Cardiac muscle cell (in vitro differentiated cells and primary cell): ENCODE data around the gene CMTM7. TPM values are rescaled to one million over a fixed set of nuclear protein-coding genes. Genes with fewer than 3 reads are reported as not detected.

Experiments used
- DNase-seq, 2 donors: peaks; one replicate each; pipeline versions ENCODE4 v3.0.0 to v3.0.0-alpha.2; 2010 to 2017; ENCODE audit warnings: low read depth in 1 of 2, low spot score in 1 of 2
- H3K27ac ChIP-seq: fragments of 200-600 bp; sonication (generic); 2 replicates; pipeline ENCODE4 v1.5.1; 2016
- H3K27me3 ChIP-seq: fragments of 200-600 bp; sonication (generic); 2 replicates; pipeline ENCODE4 v1.6.0; 2016; ENCODE audit warnings: control low read depth
- H3K36me3 ChIP-seq: fragments of 200-600 bp; sonication (generic); 2 replicates; pipeline ENCODE4 v1.5.1; 2016; ENCODE audit warnings: control low read depth
- H3K4me1 ChIP-seq: fragments of 200-600 bp; sonication (generic); 2 replicates; pipeline ENCODE4 v1.8.1; 2017; ENCODE audit warnings: low read depth, mild to moderate bottlenecking, mixed run types
- H3K4me3 ChIP-seq: fragments of 200-600 bp; sonication (generic); 2 replicates; pipeline ENCODE4 v1.5.1; 2016; ENCODE audit warnings: mild to moderate bottlenecking
- H3K9me3 ChIP-seq: fragments of 200-600 bp; sonication (generic); 2 replicates; pipeline ENCODE4 v1.5.1; 2017; ENCODE audit warnings: low read depth, mild to moderate bottlenecking, control low read depth
- polyA plus RNA-seq: library from polyadenylated mRNA; unstranded; fragments of >200 nt; fragmentation: Nextera tagmentation; extraction: Ambion mirVana; gene quantifications from 2 replicates; pipeline ENCODE4 v1.2.1, GENCODE V29; 2016
- total RNA-seq: library from RNA; depleted of rRNA; stranded (reverse); fragments of >200 nt; gene quantifications from 2 replicates; pipeline ENCODE4 v1.2.3, GENCODE V29; 2016
- TF ChIP-seq, protein P1 (sequence below): IDR thresholded peaks from 2 replicates; pipeline ENCODE4 v1.5.1; 2012; ENCODE audit warnings: low read depth, mild to moderate bottlenecking, low read length

Gene CMTM7
- total and polyA plus RNA-seq, 2 experiments from 2014 or later: 24.2 to 42.4 TPM

DNA sequence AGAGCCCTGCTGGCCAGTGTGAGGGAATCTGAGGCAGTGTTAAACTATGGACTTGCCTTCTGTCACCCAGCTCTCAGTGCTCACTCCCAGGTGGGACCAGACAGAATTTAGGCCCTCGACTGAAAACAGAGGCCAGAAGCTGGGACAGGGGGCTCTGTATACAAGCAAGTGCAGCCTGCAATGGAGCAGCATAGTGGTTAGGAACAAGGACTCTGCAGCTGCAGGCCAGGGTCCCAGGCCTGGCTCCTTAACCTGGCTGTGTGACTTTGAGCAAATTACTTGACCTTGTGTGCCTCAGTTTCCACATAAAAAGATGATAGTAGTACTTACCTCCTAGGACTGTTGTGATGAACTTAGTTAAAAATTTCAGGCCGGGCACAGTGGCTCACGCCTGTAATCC is 39.8 kb downstream of the CMTM7 start:
- DNase-seq: no peak
- Histone ChIP-seq H3K27ac (no peak overlapping the region), H3K4me3 (no peak overlapping the region), H3K27me3 (no peaks in the 10 kb centered on the region), H3K36me3 (no peaks in the 10 kb centered on the region), H3K9me3 (no peaks in the 10 kb centered on the region), H3K4me1 (peaks cover 10% of the 10 kb centered on the region)
- TF ChIP-seq, protein P1, sequence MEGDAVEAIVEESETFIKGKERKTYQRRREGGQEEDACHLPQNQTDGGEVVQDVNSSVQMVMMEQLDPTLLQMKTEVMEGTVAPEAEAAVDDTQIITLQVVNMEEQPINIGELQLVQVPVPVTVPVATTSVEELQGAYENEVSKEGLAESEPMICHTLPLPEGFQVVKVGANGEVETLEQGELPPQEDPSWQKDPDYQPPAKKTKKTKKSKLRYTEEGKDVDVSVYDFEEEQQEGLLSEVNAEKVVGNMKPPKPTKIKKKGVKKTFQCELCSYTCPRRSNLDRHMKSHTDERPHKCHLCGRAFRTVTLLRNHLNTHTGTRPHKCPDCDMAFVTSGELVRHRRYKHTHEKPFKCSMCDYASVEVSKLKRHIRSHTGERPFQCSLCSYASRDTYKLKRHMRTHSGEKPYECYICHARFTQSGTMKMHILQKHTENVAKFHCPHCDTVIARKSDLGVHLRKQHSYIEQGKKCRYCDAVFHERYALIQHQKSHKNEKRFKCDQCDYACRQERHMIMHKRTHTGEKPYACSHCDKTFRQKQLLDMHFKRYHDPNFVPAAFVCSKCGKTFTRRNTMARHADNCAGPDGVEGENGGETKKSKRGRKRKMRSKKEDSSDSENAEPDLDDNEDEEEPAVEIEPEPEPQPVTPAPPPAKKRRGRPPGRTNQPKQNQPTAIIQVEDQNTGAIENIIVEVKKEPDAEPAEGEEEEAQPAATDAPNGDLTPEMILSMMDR: no peak

DNA sequence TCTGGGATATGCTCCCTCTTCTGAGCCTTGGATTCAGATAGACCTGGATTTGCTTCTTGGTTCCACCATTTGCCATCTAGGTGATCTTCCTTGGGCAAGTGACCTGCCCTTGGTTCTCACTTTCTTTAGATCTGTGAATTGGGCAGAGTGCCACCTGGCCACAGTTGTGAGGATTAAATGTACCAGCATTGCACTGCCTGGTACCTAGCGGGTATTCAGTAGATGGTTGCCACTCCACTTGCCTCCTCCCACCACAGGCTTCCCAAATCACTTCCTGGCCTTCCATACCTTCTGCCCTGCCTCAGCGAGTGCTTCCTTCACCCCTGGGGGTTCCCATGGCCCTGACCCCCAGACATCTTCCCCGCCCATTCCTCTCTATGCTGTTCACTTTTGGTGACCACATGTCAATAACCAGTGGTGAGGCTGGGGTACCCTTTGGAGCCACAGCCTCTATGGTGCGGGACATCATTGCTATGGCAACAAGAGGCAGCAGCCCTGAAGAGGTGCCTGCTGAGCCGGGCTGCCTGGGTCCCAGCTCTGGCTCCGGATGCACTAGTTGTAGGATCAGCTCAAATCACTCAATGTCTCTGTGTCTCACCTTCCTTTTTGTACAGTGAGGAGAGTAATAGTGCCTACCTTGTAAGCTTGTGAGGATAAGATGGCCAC is 40.5 kb downstream of the CMTM7 start:
- H3K4me3 ChIP-seq: no peak overlapping the region
- peaks cover 12% of the 10 kb centered on the region for H3K4me1 ChIP-seq
- no peak for DNase-seq
- H3K36me3 ChIP-seq: no peaks in the 10 kb centered on the region
- no peaks in the 10 kb centered on the region for H3K27me3 ChIP-seq
- H3K27ac ChIP-seq: no peak overlapping the region
- TF ChIP-seq, protein P1: no peak
- no peaks in the 10 kb centered on the region for H3K9me3 ChIP-seq

DNA sequence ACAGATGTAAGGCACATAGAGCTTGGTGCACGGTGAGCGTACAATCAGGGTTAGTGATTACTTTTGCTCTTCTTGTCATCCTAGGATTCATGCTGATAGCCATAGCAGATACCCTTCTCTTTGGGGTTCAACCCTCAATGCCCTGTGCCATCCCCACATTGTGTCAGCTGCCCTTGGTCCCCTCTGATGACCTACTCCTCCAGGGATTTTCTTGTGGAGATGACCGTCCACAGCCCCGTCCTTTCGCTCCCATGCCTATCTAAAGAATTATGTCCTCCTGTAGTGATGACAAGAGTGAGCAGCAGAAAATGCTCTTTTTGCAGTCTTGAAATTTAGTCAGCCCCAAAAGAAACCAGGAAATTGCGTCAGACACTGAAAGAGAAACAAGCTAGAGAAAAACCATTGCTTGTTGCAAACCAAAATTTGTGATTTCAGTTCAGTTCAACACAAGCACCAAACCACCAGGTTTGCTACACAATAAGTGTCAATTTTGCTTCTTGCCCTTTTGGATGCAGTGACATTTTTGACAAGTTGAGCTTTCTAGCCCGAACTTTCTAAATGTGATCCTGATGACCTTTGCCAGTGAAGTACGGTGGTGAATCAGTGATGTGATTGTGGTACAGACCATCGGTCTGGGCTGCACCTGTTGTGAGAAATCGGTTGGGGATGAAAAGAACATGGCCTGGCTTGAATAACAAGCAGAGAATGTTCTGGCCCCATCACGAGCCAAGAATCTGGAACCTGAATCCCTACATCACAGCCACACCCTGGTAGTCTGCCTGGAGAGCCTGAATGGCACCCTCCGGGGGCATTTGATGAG is 41.3 kb downstream of the CMTM7 start:
- Histone ChIP-seq H3K36me3 (no peaks in the 10 kb centered on the region), H3K9me3 (no peaks in the 10 kb centered on the region), H3K4me3 (no peak overlapping the region), H3K4me1 (peaks cover 12% of the 10 kb centered on the region), H3K27me3 (no peaks in the 10 kb centered on the region), H3K27ac (no peak overlapping the region)
- TF ChIP-seq, protein P1: no peak
- DNase-seq: peak in 1 of 2 donors; percentile 67

DNA sequence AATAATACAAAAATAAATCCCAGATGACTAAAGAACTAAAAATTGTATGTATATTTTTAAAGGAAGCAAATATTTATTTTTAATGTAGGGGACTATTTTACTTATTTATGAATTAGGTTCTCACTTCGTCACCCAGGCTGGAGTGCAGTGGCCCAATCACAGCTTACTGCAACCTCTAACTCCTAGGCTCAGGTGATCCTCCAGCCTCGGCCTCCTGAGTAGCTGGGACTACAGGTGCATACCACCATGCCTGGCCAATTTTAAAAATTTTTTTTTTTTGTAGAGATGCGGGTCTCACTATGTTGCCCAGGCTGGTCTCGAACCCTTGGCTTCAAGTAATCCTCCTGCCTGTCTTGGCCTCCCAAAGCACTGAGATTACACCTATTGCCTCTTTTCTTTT is 42.6 kb downstream of the CMTM7 start:
- Histone ChIP-seq H3K9me3 (no peaks in the 10 kb centered on the region), H3K36me3 (no peaks in the 10 kb centered on the region), H3K27ac (no peak overlapping the region), H3K4me3 (no peak overlapping the region), H3K4me1 (peaks cover 12% of the 10 kb centered on the region), H3K27me3 (no peaks in the 10 kb centered on the region)
- TF ChIP-seq, protein P1: no peak
- DNase-seq: no peak

DNA sequence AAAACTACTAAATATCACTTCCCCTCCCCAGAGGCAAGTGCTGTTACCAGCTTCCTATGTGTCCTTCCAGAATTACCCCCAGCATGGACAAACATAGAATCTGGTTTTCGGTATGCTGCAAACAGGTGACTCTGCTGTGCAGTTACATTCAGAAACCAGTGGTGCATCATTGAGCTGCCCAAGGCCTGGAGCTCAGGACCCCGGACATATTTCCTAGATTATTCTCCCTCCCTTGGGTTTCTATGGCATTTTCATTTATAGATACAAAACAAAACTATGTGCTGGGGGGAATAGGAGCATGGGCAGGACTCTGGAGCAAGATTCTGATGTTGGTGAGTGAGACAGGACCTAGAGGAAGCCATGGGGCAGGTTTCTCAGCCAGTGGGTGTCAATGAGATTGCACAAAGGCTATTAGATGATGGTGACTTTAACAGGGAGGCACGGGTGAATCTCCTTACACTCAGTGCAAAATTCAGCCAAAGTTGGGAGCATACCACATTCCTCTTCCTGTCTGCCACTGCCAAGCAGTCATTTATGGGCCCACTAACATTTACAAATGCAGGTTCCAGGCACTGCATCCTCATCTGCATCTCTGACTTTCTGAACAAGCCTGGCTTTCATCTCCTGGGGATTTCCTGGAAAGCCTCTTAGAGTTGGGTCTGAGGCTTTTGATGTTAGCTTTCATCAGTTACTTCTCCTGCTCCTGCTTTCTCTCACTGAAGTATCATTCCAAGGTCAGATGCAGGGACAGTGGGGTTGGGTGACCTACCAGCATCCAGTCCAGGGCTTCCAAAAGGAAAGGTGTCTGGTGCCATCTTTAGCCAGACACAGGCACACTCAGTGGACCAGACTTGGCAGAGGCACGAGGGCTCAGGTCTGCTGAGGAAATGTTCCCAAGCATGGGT is 44.5 kb downstream of the CMTM7 start:
- Histone ChIP-seq H3K36me3 (no peaks in the 10 kb centered on the region), H3K27ac (no peak overlapping the region), H3K9me3 (no peaks in the 10 kb centered on the region), H3K4me3 (no peak overlapping the region), H3K27me3 (no peaks in the 10 kb centered on the region), H3K4me1 (peaks cover 9% of the 10 kb centered on the region)
- DNase-seq: peak in 1 of 2 donors; percentile 74
- TF ChIP-seq, protein P1: no peak
